ENCODE results near the gene RNF157.
A peak's percentile ranks its signal among the peaks of the same experiment; 100 is the strongest.
"Not testable (repeated sequence)": the region's sequence is repeated elsewhere in the genome, so short reads cannot be mapped to it uniquely, and the experiment has no call there.

The RNF157 gene

GRCh38 chr17:76270127-76270592 lies 29.9 kb upstream of the RNF157 start:
- no peak for DNase-seq

GRCh38 chr17:76268991-76269981 lies 29.0 kb upstream of the RNF157 start:
- DNase-seq, result no peak

GRCh38 chr17:76268015-76268749 lies 27.9 kb upstream of the RNF157 start:
- DNase-seq, result peak; percentile 72

GRCh38 chr17:76267581-76268001 lies 27.3 kb upstream of the RNF157 start:
- DNase-seq, result not testable (repeated sequence)

GRCh38 chr17:76267051-76267576 lies 26.8 kb upstream of the RNF157 start:
- DNase-seq, result no peak

GRCh38 chr17:76266244-76266938 lies 26.1 kb upstream of the RNF157 start:
- DNase-seq, result no peak

GRCh38 chr17:76265624-76266243 lies 25.4 kb upstream of the RNF157 start:
- DNase-seq, result peak; percentile 69

GRCh38 chr17:76264755-76265623 lies 24.7 kb upstream of the RNF157 start, which contains the start of gene UBALD2:
Gene UBALD2 (plus strand): TSS chr17:76265348. CDS start chr17:76265506, 158 bp downstream.
- DNase-seq, result peak; percentile 99

- DNase-seq, result no peak
Observed at GRCh38 chr17:76264425-76264754, 24.1 kb upstream of the RNF157 start.

GRCh38 chr17:76263896-76264295 lies 23.6 kb upstream of the RNF157 start:
- DNase-seq, result no peak

- no peak for DNase-seq
Observed at GRCh38 chr17:76262732-76263344, 22.5 kb upstream of the RNF157 start.

- no peak for DNase-seq
Observed at GRCh38 chr17:76261421-76262215, 21.3 kb upstream of the RNF157 start.

- DNase-seq, result no peak
Observed at GRCh38 chr17:76260669-76261068, 20.4 kb upstream of the RNF157 start.

GRCh38 chr17:76260220-76260619 lies 19.9 kb upstream of the RNF157 start:
- DNase-seq, result no peak

- DNase-seq, result peak; percentile 53
Observed at GRCh38 chr17:76256430-76257050, 16.2 kb upstream of the RNF157 start.

- DNase-seq, result no peak
Observed at GRCh38 chr17:76255801-76256429, 15.6 kb upstream of the RNF157 start.

- DNase-seq, result no peak
Observed at GRCh38 chr17:76254275-76254674, 14.0 kb upstream of the RNF157 start.

GRCh38 chr17:76253841-76254240 lies 13.5 kb upstream of the RNF157 start:
- DNase-seq, result no peak

Data from central memory CD4-positive, alpha-beta T cell (primary cell).